K562 (cell line): ENCODE data around the gene GOLGA2. TPM values are rescaled to one million over a fixed set of nuclear protein-coding genes. Genes with fewer than 3 reads are reported as not detected.

Experiments used
- BHLHE40 ChIP-seq: IDR thresholded peaks from 2 replicates; pipeline ENCODE4 v1.6.1; 2011; ENCODE audit warnings: low read length, improper control_type of control experiment
- FOXA3 ChIP-seq, 2 experiments: fragments of 450-650 bp in 1 of 2; sonication (generic) in 1 of 2; formaldehyde crosslinking; IDR thresholded peaks in 1 of 2; conservative IDR thresholded peaks in 1 of 2; 2 replicates each; pipeline versions ENCODE4 v1.4.0 to v1.8.0; 2020 to 2022; ENCODE audit warnings: mild to moderate bottlenecking in 2 of 2, missing genetic modification reagents in 1 of 2
- HMGXB4 ChIP-seq: sonication (generic); formaldehyde crosslinking; IDR thresholded peaks from 2 replicates; pipeline ENCODE4 v1.8.1; 2023; ENCODE audit warnings: mild to moderate bottlenecking, missing genetic modification reagents
- NFYB ChIP-seq: IDR thresholded peaks from 2 replicates; pipeline ENCODE4 v1.6.1; 2011; ENCODE audit warnings: mild to moderate bottlenecking, moderate library complexity; ENCODE audit not compliant: insufficient read length; ENCODE audit errors: extremely low read depth
- PRMT5 ChIP-seq: sonication (generic); formaldehyde crosslinking; IDR thresholded peaks from 2 replicates; pipeline ENCODE4 v1.5.0; 2020; ENCODE audit warnings: missing genetic modification reagents
- RAD21 ChIP-seq, 2 experiments: fragments of 250-450 bp in 1 of 2; fragments of 450-650 bp in 1 of 2; sonication (Bioruptor Pico) in 1 of 2; formaldehyde crosslinking in 1 of 2; IDR thresholded peaks in 1 of 2; conservative IDR thresholded peaks in 1 of 2; 2 replicates each; pipeline versions ENCODE4 v1.4.0 to v1.8.0; 2020 to 2022; ENCODE audit warnings: mild to moderate bottlenecking in 2 of 2, moderate library complexity in 1 of 2
- SMAD1 ChIP-seq: fragments of 150-350 bp; IDR thresholded peaks from 2 replicates; pipeline ENCODE4 v1.6.1; 2014; ENCODE audit warnings: low read length, low read depth; ENCODE audit not compliant: partially characterized antibody
- TSC22D4 ChIP-seq: fragments of 450-650 bp; IDR thresholded peaks from 2 replicates; pipeline ENCODE4 v1.6.1; 2016; ENCODE audit warnings: missing genetic modification characterization, missing biosample characterization, control low read depth
- ZBTB11 ChIP-seq, 3 experiments: fragments of 200-800 bp in 1 of 3; fragments of 250-450 bp in 1 of 3; fragments of 450-650 bp in 1 of 3; sonication (Bioruptor Pico) in 1 of 3; sonication (Bioruptor generic) in 1 of 3; formaldehyde crosslinking in 1 of 3; IDR thresholded peaks; 2 replicates each; pipeline versions ENCODE4 v1.6.1 to v1.8.0; 2016 to 2022; ENCODE audit warnings: mild to moderate bottlenecking in 2 of 3, missing genetic modification characterization in 2 of 3, missing compliant biosample characterization in 1 of 3, moderate library complexity in 1 of 3
- ZNF239 ChIP-seq: fragments of 250-450 bp; sonication (Bioruptor Pico); IDR thresholded peaks from 2 replicates; pipeline ENCODE4 v1.4.0; 2020; ENCODE audit warnings: mild to moderate bottlenecking
- ZNF253 ChIP-seq: fragments of 250-450 bp; sonication (Bioruptor Pico); conservative IDR thresholded peaks from 2 replicates; pipeline ENCODE4 v1.6.1; 2021; ENCODE audit warnings: mild to moderate bottlenecking
- polyA plus RNA-seq, 8 experiments: library from polyadenylated mRNA; depleted of rRNA in 4 of 8; stranded (reverse) in 5 of 8; unstranded in 3 of 8; fragments of >200 nt; fragmentation: Nextera tagmentation in 2 of 8; fragmentation: Illumina TruSeq in 1 of 8; extraction: Ambion mirVana in 2 of 8; extraction: Trizol in 1 of 8; gene quantifications; 2 replicates each; pipeline versions ENCODE4 v1.2.1 to v1.2.3, GENCODE V29; 2011 to 2014; ENCODE audit warnings: inconsistent platforms in 1 of 8, missing spikeins in 1 of 8
- total RNA-seq, 7 experiments: library from RNA; depleted of rRNA in 6 of 7; stranded (reverse); fragments of >200 nt in 6 of 7; fragmentation: Illumina TruSeq in 2 of 7; extraction: Trizol in 2 of 7; gene quantifications; 2 replicates each; pipeline versions ENCODE4 v1.2.1 to v1.2.3, GENCODE V29; 2011 to 2021; ENCODE audit warnings: low replicate concordance in 1 of 7
- TF ChIP-seq, protein P1 (sequence below), 2 experiments: IDR thresholded peaks; 2 replicates each; pipeline ENCODE4 v1.6.1; 2011; ENCODE audit warnings: borderline replicate concordance in 1 of 2, control low read depth in 1 of 2, low read depth in 1 of 2, low read length in 1 of 2, mild to moderate bottlenecking in 1 of 2, mixed read lengths in 1 of 2, moderate library complexity in 1 of 2; ENCODE audit not compliant: insufficient read depth in 1 of 2, insufficient read length in 1 of 2, poor library complexity in 1 of 2, severe bottlenecking in 1 of 2; ENCODE audit errors: extremely low read depth in 1 of 2
- TF ChIP-seq, protein P2 (sequence below): fragments of 450-650 bp; conservative IDR thresholded peaks from 2 replicates; pipeline ENCODE4 v1.6.1; 2016; ENCODE audit warnings: missing genetic modification characterization, low read depth, mild to moderate bottlenecking, control low read depth, missing compliant biosample characterization
- TF ChIP-seq, protein P3 (sequence below): sonication (generic); formaldehyde crosslinking; IDR thresholded peaks from 2 replicates; pipeline ENCODE4 v1.5.0; 2020; ENCODE audit warnings: missing genetic modification reagents

Gene GOLGA2
- total and polyA plus RNA-seq, 9 of the 15 experiments (the other 6 are each of a cell fraction or from before 2014, with no cell fraction given) = 15.7 to 138 (median 76.0) TPM

GRCh38 chr9:128321879-128322403 is 46.1 kb upstream of the GOLGA2 start (continued):
- TF ChIP-seq ZBTB11 (CRISPR knock-in tag; IDR thresholded peaks at IDR 0.05) (no peak), TSC22D4 (peak; percentile 87; the same call in 1 of the 2 replicates), SMAD1 (no peak), PRMT5 (CRISPR knock-in tag) (no peak), ZNF239 (CRISPR knock-in tag) (no peak), FOXA3 (CRISPR knock-in tag; conservative IDR thresholded peaks at IDR 0.05 in 1 of 2, IDR thresholded peaks at IDR 0.05 in 1 of 2) (no peak), NFYB (no peak), BHLHE40 (peak; percentile 72; the same call in 1 of the 2 replicates), ZNF253 (CRISPR knock-in tag) (peak; percentile 63; the same call in 1 of the 2 replicates), HMGXB4 (no peak), RAD21 (CRISPR knock-in tag; conservative IDR thresholded peaks at IDR 0.05 in 1 of 2, IDR thresholded peaks at IDR 0.05 in 1 of 2) (peak in 1 of 2 experiments; percentile 3; a peak in 1 of 4 replicates)
- TF ChIP-seq, protein P1, sequence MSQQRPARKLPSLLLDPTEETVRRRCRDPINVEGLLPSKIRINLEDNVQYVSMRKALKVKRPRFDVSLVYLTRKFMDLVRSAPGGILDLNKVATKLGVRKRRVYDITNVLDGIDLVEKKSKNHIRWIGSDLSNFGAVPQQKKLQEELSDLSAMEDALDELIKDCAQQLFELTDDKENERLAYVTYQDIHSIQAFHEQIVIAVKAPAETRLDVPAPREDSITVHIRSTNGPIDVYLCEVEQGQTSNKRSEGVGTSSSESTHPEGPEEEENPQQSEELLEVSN (IDR thresholded peaks at IDR 0.05; ENCODE audit: borderline replicate concordance in 1 of 2, extremely low read depth in 1 of 2, insufficient read depth in 1 of 2, insufficient read length in 1 of 2, low read depth in 1 of 2, low read length in 1 of 2, poor library complexity in 1 of 2, severe bottlenecking in 1 of 2) = peak in 1 of 2 experiments; percentile 28
- TF ChIP-seq, protein P2, sequence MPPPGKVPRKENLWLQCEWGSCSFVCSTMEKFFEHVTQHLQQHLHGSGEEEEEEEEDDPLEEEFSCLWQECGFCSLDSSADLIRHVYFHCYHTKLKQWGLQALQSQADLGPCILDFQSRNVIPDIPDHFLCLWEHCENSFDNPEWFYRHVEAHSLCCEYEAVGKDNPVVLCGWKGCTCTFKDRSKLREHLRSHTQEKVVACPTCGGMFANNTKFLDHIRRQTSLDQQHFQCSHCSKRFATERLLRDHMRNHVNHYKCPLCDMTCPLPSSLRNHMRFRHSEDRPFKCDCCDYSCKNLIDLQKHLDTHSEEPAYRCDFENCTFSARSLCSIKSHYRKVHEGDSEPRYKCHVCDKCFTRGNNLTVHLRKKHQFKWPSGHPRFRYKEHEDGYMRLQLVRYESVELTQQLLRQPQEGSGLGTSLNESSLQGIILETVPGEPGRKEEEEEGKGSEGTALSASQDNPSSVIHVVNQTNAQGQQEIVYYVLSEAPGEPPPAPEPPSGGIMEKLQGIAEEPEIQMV (tag) = no peak
- TF ChIP-seq, protein P3, sequence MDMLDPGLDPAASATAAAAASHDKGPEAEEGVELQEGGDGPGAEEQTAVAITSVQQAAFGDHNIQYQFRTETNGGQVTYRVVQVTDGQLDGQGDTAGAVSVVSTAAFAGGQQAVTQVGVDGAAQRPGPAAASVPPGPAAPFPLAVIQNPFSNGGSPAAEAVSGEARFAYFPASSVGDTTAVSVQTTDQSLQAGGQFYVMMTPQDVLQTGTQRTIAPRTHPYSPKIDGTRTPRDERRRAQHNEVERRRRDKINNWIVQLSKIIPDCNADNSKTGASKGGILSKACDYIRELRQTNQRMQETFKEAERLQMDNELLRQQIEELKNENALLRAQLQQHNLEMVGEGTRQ (CRISPR knock-in tag) = no peak
